H1 (cell line): ENCODE measurements around the gene LRG1. TPM values are rescaled to one million over a fixed set of nuclear protein-coding genes. Genes with fewer than 3 reads are reported as not detected.

ENCODE experiments used
- ASH2L ChIP-seq: fragments of 200-600, 300-600 bp; sonication (generic); IDR thresholded peaks from one replicate; pipeline ENCODE4 v1.7.1; 2017; ENCODE audit warnings: low read length
- EP300 ChIP-seq, 2 experiments: IDR thresholded peaks; 1 replicate in 1 of 2; 2 replicates in 1 of 2; pipeline ENCODE4 v1.6.1; 2011 to 2012; ENCODE audit warnings: low read depth in 2 of 2, low read length in 2 of 2, mild to moderate bottlenecking in 2 of 2, borderline replicate concordance in 1 of 2, inconsistent platforms in 1 of 2, moderate library complexity in 1 of 2
- GABPA ChIP-seq: IDR thresholded peaks from 2 replicates; pipeline ENCODE4 v1.6.1; 2011; ENCODE audit warnings: mild to moderate bottlenecking, low read length, moderate library complexity, borderline replicate concordance; ENCODE audit not compliant: insufficient read depth
- SIN3A ChIP-seq, 2 experiments: IDR thresholded peaks in 1 of 2; conservative IDR thresholded peaks in 1 of 2; 2 replicates each; pipeline ENCODE4 v1.6.1; 2011 to 2012; ENCODE audit warnings: low read length in 2 of 2, improper control_type of control experiment in 1 of 2, low read depth in 1 of 2, mild to moderate bottlenecking in 1 of 2
- SIRT6 ChIP-seq: IDR thresholded peaks from one replicate; pipeline ENCODE4 v1.7.1; 2012; ENCODE audit warnings: low read length, inconsistent platforms
- SP1 ChIP-seq: IDR thresholded peaks from 2 replicates; pipeline ENCODE4 v1.6.1; 2011; ENCODE audit warnings: low read depth, low read length
- SUZ12 ChIP-seq: fragments of 200-600 bp; sonication (generic); IDR thresholded peaks from 2 replicates; pipeline ENCODE4 v1.6.1; 2012; ENCODE audit warnings: mild to moderate bottlenecking, inconsistent platforms, low read length, moderate library complexity, mixed read lengths
- TAF1 ChIP-seq: IDR thresholded peaks from 2 replicates; pipeline ENCODE4 v1.6.1; 2011; ENCODE audit warnings: mild to moderate bottlenecking, low read depth, low read length
- polyA plus RNA-seq, 7 experiments: library from polyadenylated mRNA; depleted of rRNA in 3 of 7; stranded (reverse) in 5 of 7; unstranded in 2 of 7; fragments of >200 nt in 5 of 7; fragments of 200-250 nt in 2 of 7; gene quantifications; 1 replicate in 5 of 7; 2 replicates in 1 of 7; 4 replicates in 1 of 7; pipeline versions ENCODE4 v1.2.1 to v1.2.3, GENCODE V29; 2011 to 2013; ENCODE audit warnings: missing spikeins in 2 of 7, mixed read lengths in 2 of 7
- total RNA-seq: library from RNA; stranded (reverse); fragmentation: NEBNext Ultra II Directional; extraction: Animal tissue kit (Norgen Biotek cat#: 25700); gene quantifications from 2 replicates; pipeline ENCODE4 v1.2.1, GENCODE V29; 2021

LRG1 gene
- total and polyA plus RNA-seq, 2 of the 8 experiments (the other 6 are each of a cell fraction or from before 2014, with no cell fraction given) = 0.48 to 0.79 TPM

GRCh38 chr19:4568886-4569285 is 29.1 kb upstream of the LRG1 start (continued):
- no peak for TF ChIP-seq EP300 (IDR thresholded peaks at IDR 0.05; ENCODE audit: borderline replicate concordance in 1 of 2, low read depth in 2 of 2, low read length in 2 of 2)
- no peak for TF ChIP-seq TAF1
- no peak for TF ChIP-seq SIRT6
- no peak for TF ChIP-seq SIN3A (conservative IDR thresholded peaks at IDR 0.05 in 1 of 2, IDR thresholded peaks at IDR 0.05 in 1 of 2; ENCODE audit: low read depth in 1 of 2, low read length in 2 of 2)
- TF ChIP-seq SP1 = no peak
- no peak for TF ChIP-seq ASH2L
- TF ChIP-seq GABPA = no peak
- TF ChIP-seq SUZ12 = no peak
